ENCODE data around the gene ACACB. TPM values are rescaled to one million over a fixed set of nuclear protein-coding genes. Genes with fewer than 3 reads are reported as not detected.

The ACACB gene
- 2.2 and 5.2 TPM in 2 replicates for total RNA-seq

GRCh38 chr12:109115758-109116610, at the start of gene ACACB:
ACACB (plus strand) TSS chr12:109116587; CDS start chr12:109139406, 22,819 bp downstream.

GRCh38 chr12:109093022-109093918, 23.1 kb upstream of the ACACB start, which contains the start of gene ALKBH2:
ALKBH2 (minus strand) TSS chr12:109093472; CDS start chr12:109092786, 686 bp downstream.

GRCh38 chr12:109097435-109098182, 18.8 kb upstream of the ACACB start, which contains the start of gene UNG:
UNG (plus strand) TSS chr12:109097597; CDS start chr12:109097680, 83 bp downstream.

GRCh38 chr12:109308534-109309380, 192.4 kb downstream of the ACACB start, which contains the start of gene FOXN4:
FOXN4 (minus strand) TSS chr12:109309284; CDS start chr12:109308321, 963 bp downstream.

Other genes with a start within 250 kb of the ACACB start
- not detected in 2 replicates for gene DAO, start 236.5 kb upstream of the ACACB start, total RNA-seq
- gene SVOP, start 95.5 kb upstream of the ACACB start, total RNA-seq, result not detected in 2 replicates
- gene USP30, start 64.0 kb upstream of the ACACB start, total RNA-seq, result 7.8 and 11.5 TPM in 2 replicates
- 12.6 and 13.8 TPM in 2 replicates for gene ALKBH2, start 23.1 kb upstream of the ACACB start, total RNA-seq
- 16.1 and 17.2 TPM in 2 replicates for gene UNG, start 19.0 kb upstream of the ACACB start, total RNA-seq
- not detected in 2 replicates for gene FOXN4, start 192.7 kb downstream of the ACACB start, total RNA-seq
- not detected in 2 replicates for gene MYO1H, start 231.3 kb downstream of the ACACB start, total RNA-seq